Prostate gland (tissue), 2 donors: ENCODE results near the gene PCDHB6. TPM values are rescaled to one million over a fixed set of nuclear protein-coding genes. Genes with fewer than 3 reads are reported as not detected.

ENCODE experiments used
- total RNA-seq, 2 donors: library from RNA; depleted of rRNA; stranded (reverse); fragments of >200 nt; gene quantifications; one replicate each; pipeline ENCODE4 v1.1.0, GENCODE V29; 2016

The PCDHB6 gene
- total RNA-seq, 2 donors from 2014 or later: 0.87 to 2.6 TPM

Other genes with a start within 250 kb of the PCDHB6 start
- gene PCDHAC1, start 223.8 kb upstream of the PCDHB6 start, total RNA-seq: 1 to 10 TPM; 1.1 to 3.9 TPM
- 10 to 100 TPM in 1 of 2 donors, 1 to 10 TPM in 1; 6.8 to 11.6 TPM for gene PCDHAC2, start 183.6 kb upstream of the PCDHB6 start, total RNA-seq
- not detected for gene PCDHB1, start 98.7 kb upstream of the PCDHB6 start, total RNA-seq
- 10 to 100 TPM; 12.6 to 23.0 TPM for gene PCDHB2, start 55.4 kb upstream of the PCDHB6 start, total RNA-seq
- 1 to 10 TPM; 2.5 to 6.5 TPM for gene PCDHB3, start 49.6 kb upstream of the PCDHB6 start, total RNA-seq
- 1 to 10 TPM; 1.4 to 1.7 TPM for gene PCDHB4, start 28.2 kb upstream of the PCDHB6 start, total RNA-seq
- gene PCDHB5, start 14.9 kb upstream of the PCDHB6 start, total RNA-seq: 10 to 100 TPM in 1 of 2 donors, 1 to 10 TPM in 1; 5.3 to 11.3 TPM
- gene PCDHB7, start 22.6 kb downstream of the PCDHB6 start, total RNA-seq: 1 to 10 TPM; 1.2 to 1.9 TPM
- 1 to 10 TPM in 1 of 2 donors, under 1 TPM in 1; 0.23 to 2.6 TPM for gene PCDHB8, start 27.7 kb downstream of the PCDHB6 start, total RNA-seq
- gene PCDHB16, start 32.3 kb downstream of the PCDHB6 start, total RNA-seq: 1 to 10 TPM in 1 of 2 donors, under 1 TPM in 1; 0.18 to 4.4 TPM
- 1 to 10 TPM; 1.0 to 4.2 TPM for gene PCDHB9, start 37.1 kb downstream of the PCDHB6 start, total RNA-seq
- gene PCDHB10, start 42.3 kb downstream of the PCDHB6 start, total RNA-seq: 1 to 10 TPM in 1 of 2 donors, under 1 TPM in 1; 0.96 to 3.5 TPM
- gene PCDHB11, start 49.6 kb downstream of the PCDHB6 start, total RNA-seq: 1 to 10 TPM in 1 of 2 donors, under 1 TPM in 1; 0.41 to 2.6 TPM
- gene PCDHB12, start 58.7 kb downstream of the PCDHB6 start, total RNA-seq: 1 to 10 TPM in 1 of 2 donors, under 1 TPM in 1; 0.32 to 4.3 TPM
- 1 to 10 TPM; 4.0 to 6.5 TPM for gene PCDHB13, start 63.9 kb downstream of the PCDHB6 start, total RNA-seq
- 1 to 10 TPM; 4.6 to 6.7 TPM for gene PCDHB14, start 73.3 kb downstream of the PCDHB6 start, total RNA-seq
- gene PCDHB15, start 95.3 kb downstream of the PCDHB6 start, total RNA-seq: 10 to 100 TPM in 1 of 2 donors, under 1 TPM in 1; 0.82 to 12.4 TPM
- 1 to 10 TPM in 1 of 2 donors, under 1 TPM in 1; 0.23 to 4.4 TPM for gene SLC25A2, start 154.0 kb downstream of the PCDHB6 start, total RNA-seq
- gene TAF7, start 170.7 kb downstream of the PCDHB6 start, total RNA-seq: 10 to 100 TPM; 59.3 to 85.9 TPM
- gene PCDHGA1, start 180.5 kb downstream of the PCDHB6 start, total RNA-seq: 1 to 10 TPM in 1 of 2 donors, under 1 TPM in 1; 0.64 to 4.8 TPM
- 10 to 100 TPM in 1 of 2 donors, 1 to 10 TPM in 1; 2.4 to 19.7 TPM for gene PCDHGA2, start 188.7 kb downstream of the PCDHB6 start, total RNA-seq
- 10 to 100 TPM in 1 of 2 donors, 1 to 10 TPM in 1; 1.3 to 18.2 TPM for gene PCDHGA3, start 193.8 kb downstream of the PCDHB6 start, total RNA-seq
- gene PCDHGB1, start 200.0 kb downstream of the PCDHB6 start, total RNA-seq: 1 to 10 TPM; 3.9 to 6.5 TPM
- gene PCDHGA4, start 205.0 kb downstream of the PCDHB6 start, total RNA-seq: 10 to 100 TPM in 1 of 2 donors, 1 to 10 TPM in 1; 2.5 to 10.5 TPM
- gene PCDHGB2, start 209.9 kb downstream of the PCDHB6 start, total RNA-seq: 10 to 100 TPM in 1 of 2 donors, 1 to 10 TPM in 1; 5.3 to 10.5 TPM
- gene PCDHGA5, start 214.1 kb downstream of the PCDHB6 start, total RNA-seq: 1 to 10 TPM; 4.1 to 4.8 TPM
- 1 to 10 TPM; 3.1 to 7.7 TPM for gene PCDHGB3, start 220.2 kb downstream of the PCDHB6 start, total RNA-seq
- 1 to 10 TPM; 2.0 to 8.4 TPM for gene PCDHGA6, start 223.8 kb downstream of the PCDHB6 start, total RNA-seq
- gene PCDHGA7, start 232.7 kb downstream of the PCDHB6 start, total RNA-seq: 1 to 10 TPM; 4.1 to 8.2 TPM
- gene PCDHGB4, start 237.6 kb downstream of the PCDHB6 start, total RNA-seq: 1 to 10 TPM; 6.7 to 9.9 TPM
- 1 to 10 TPM; 1.1 to 4.2 TPM for gene PCDHGA8, start 242.6 kb downstream of the PCDHB6 start, total RNA-seq
- 10 to 100 TPM in 1 of 2 donors, 1 to 10 TPM in 1; 7.9 to 24.5 TPM for gene PCDHGB5, start 247.9 kb downstream of the PCDHB6 start, total RNA-seq